Measurements from ENCODE around the gene ACTN4. TPM values are rescaled to one million over a fixed set of nuclear protein-coding genes. Genes with fewer than 3 reads are reported as not detected.

The ACTN4 gene
- total RNA-seq, 4 donors from 2014 or later = 191 to 479 (median 365) TPM

DNA sequence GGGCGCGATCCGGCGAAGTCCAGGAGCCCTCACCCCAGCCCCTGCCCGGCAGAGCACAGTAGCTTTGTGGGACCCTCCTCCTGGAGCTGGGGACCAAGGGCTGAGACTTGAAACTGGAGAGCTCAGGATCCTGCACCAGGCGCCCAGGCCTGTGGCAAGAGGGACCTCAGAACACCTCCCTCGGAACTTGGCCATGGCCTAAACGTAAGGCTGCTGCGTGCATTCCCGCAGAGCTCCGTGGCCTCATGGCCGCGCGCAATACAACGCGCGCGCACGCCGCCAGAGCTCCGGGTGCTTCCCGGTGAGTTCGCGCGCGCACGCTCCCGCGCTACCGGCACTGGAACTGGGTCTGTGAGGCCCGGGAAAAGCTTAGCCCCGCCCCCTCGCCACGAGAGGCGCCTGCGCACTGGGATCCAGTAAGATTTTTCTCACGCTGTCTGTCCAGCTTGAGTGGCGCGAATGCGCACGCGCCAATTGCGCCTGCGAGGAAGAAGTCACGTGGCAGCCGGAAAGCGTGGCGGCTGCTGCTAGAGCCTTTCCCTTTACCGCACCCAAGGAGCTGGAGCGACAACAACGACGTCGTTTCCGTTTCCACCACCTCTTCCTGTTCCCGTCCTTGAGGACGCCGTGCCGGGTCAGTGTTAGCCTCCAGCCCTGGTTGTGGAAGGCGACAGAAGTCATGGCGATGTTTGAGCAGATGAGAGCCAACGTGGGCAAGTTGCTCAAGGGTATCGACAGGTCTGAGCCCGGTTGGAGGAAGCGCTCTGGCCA is 28.7 kb upstream of the ACTN4 start, which contains the start of gene EIF3K:
Gene EIF3K (plus strand): TSS at position 599 of the 771 bp plus-strand sequence. CDS start 81 bp downstream, at position 680.
- WGBS, 2 donors = 0 to 3% methylated on average over 8 to 55 of the region's 64 CpGs
- peak in 1 of 2 donors; percentile 72 for TF ChIP-seq POLR2A (IDR thresholded peaks at IDR 0.05)
- peak in 1 of 6 experiments; percentile 19 for TF ChIP-seq CTCF (IDR thresholded peaks at IDR 0.05)
- H3K4me1 ChIP-seq = peaks cover 17% of the 10 kb centered on the region in 2 donors
- peak; percentile 99 to 100 for DNase-seq
- no peaks in the 10 kb centered on the region for H3K9me3 ChIP-seq
- intact Hi-C loops (cut with DNase I) = no loop called here
- H3K27ac ChIP-seq = peak within 1 kb of the TSS; percentile 41 to 77 (median 68)
- no peaks in the 10 kb centered on the region for H3K27me3 ChIP-seq
- peak within 1 kb of the TSS; percentile 93 to 97 (median 96) for H3K4me3 ChIP-seq (replicated peaks in 1 of 3)
- H3K36me3 ChIP-seq = peaks cover 17 to 30% of the 10 kb centered on the region in 2 donors

GRCh38 chr19:38619361-38620174 is 27.9 kb upstream of the ACTN4 start:
- Histone ChIP-seq H3K36me3 (peaks cover 25 to 38% of the 10 kb centered on the region in 2 donors), H3K9me3 (no peaks in the 10 kb centered on the region), H3K4me1 (peaks cover 17% of the 10 kb centered on the region in 2 donors), H3K27ac (peak overlapping the region; percentile 41 to 77 (median 68)), H3K4me3 (replicated peaks in 1 of 3) (peak overlapping the region; percentile 93 to 97 (median 96)), H3K27me3 (no peaks in the 10 kb centered on the region)
- 16 to 18% methylated on average over 21 of the region's 21 CpGs for WGBS, 2 donors
- TF ChIP-seq POLR2A (IDR thresholded peaks at IDR 0.05) = no peak
- no peak for TF ChIP-seq CTCF (IDR thresholded peaks at IDR 0.05)
- DNase-seq = no peak
- intact Hi-C loops (cut with DNase I) = no loop called here

DNA sequence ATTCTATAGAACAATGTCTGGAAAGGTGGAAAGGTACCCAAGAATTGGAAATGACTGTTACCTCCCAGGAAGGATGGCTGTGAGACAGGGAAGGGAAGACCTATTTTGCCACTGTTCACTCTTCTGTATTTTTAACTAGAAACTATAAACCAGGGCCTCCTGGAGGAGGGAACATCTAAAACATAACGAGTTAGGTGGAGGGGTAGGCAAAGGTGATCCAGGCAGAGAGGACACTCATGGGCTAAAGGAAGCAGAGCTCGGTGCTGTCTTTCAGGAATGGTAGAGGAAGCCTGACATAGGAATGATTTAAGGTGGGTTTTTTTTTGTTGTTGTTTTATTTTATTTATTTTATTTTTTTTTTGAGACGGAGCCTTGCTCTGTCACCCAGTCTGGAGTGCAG is 22.6 kb upstream of the ACTN4 start:
- TF ChIP-seq POLR2A (IDR thresholded peaks at IDR 0.05) (no peak), CTCF (IDR thresholded peaks at IDR 0.05) (no peak)
- intact Hi-C loops (cut with DNase I) = no loop called here
- H3K4me3 ChIP-seq (replicated peaks in 1 of 3) = no peak overlapping the region
- no peak for DNase-seq
- no peak overlapping the region for H3K27ac ChIP-seq
- 91 to 92% methylated on average over 3 of the region's 3 CpGs for WGBS, 2 donors
- H3K9me3 ChIP-seq = no peaks in the 10 kb centered on the region
- H3K27me3 ChIP-seq = no peaks in the 10 kb centered on the region
- H3K36me3 ChIP-seq = peaks cover 65 to 85% of the 10 kb centered on the region in 2 donors
- peaks cover 6% of the 10 kb centered on the region in 2 donors for H3K4me1 ChIP-seq

DNA sequence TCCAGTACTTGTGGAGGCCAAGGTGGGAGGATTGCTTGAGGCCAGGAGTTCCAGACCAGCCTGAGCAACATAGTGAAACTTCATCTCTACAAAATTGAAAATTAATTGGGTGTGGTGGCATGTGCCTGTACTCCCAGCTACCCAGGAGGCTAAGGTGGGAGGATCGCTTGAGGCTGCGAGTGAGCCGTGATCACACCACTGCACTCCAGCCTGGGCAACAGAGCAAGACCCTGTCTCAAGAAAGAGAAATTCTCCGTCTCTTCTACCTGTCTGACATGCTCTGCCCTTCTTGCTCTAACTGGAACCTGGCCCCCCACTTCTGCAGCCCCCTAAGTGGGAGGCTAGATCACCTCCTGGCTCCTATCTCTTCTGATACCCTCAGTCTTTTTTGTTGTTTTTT is 21.0 kb upstream of the ACTN4 start:
- Histone ChIP-seq H3K36me3 (peaks cover 61 to 84% of the 10 kb centered on the region in 2 donors), H3K4me3 (replicated peaks in 1 of 3) (no peak overlapping the region), H3K27ac (no peak overlapping the region), H3K9me3 (no peaks in the 10 kb centered on the region), H3K4me1 (no peaks in the 10 kb centered on the region), H3K27me3 (no peaks in the 10 kb centered on the region)
- DNase-seq = no peak
- 97 to 98% methylated on average over 4 of the region's 4 CpGs for WGBS, 2 donors
- intact Hi-C loops (cut with DNase I) = no loop called here
- TF ChIP-seq CTCF (IDR thresholded peaks at IDR 0.05) (no peak), POLR2A (IDR thresholded peaks at IDR 0.05) (no peak)
